ENCODE data around the gene PTGS1.
"Not testable (repeated sequence)": the region's sequence is repeated elsewhere in the genome, so short reads cannot be mapped to it uniquely, and the experiment has no call there.

Gene PTGS1

GRCh38 chr9:122398371-122398924 is 27.6 kb downstream of the PTGS1 start:
- DNase-seq (ENCODE audit: low read depth, low spot score), result no peak

- DNase-seq (ENCODE audit: low read depth, low spot score), result no peak
Observed at GRCh38 chr9:122401896-122402295, 31.1 kb downstream of the PTGS1 start.

- no peak for DNase-seq (ENCODE audit: low read depth, low spot score)
Observed at GRCh38 chr9:122402403-122402871, 31.6 kb downstream of the PTGS1 start.

GRCh38 chr9:122402874-122403273 is 32.0 kb downstream of the PTGS1 start:
- DNase-seq (ENCODE audit: low read depth, low spot score), result no peak

GRCh38 chr9:122403381-122404000 is 32.7 kb downstream of the PTGS1 start:
- DNase-seq (ENCODE audit: low read depth, low spot score), result no peak

GRCh38 chr9:122405304-122406069 is 34.7 kb downstream of the PTGS1 start:
- not testable (repeated sequence) for DNase-seq (ENCODE audit: low read depth, low spot score)

- DNase-seq (ENCODE audit: low read depth, low spot score), result no peak
Observed at GRCh38 chr9:122406070-122406890, 35.5 kb downstream of the PTGS1 start.

- not testable (repeated sequence) for DNase-seq (ENCODE audit: low read depth, low spot score)
Observed at GRCh38 chr9:122414108-122414507, 43.3 kb downstream of the PTGS1 start.

- DNase-seq (ENCODE audit: low read depth, low spot score), result no peak
Observed at GRCh38 chr9:122418016-122418415, 47.2 kb downstream of the PTGS1 start.

- DNase-seq (ENCODE audit: low read depth, low spot score), result no peak
Observed at GRCh38 chr9:122420315-122420714, 49.5 kb downstream of the PTGS1 start.

- DNase-seq (ENCODE audit: low read depth, low spot score), result no peak
Observed at GRCh38 chr9:122425087-122425486, 54.3 kb downstream of the PTGS1 start.

GRCh38 chr9:122426723-122427122 is 55.9 kb downstream of the PTGS1 start:
- DNase-seq (ENCODE audit: low read depth, low spot score), result no peak

GRCh38 chr9:122442568-122442967 is 71.7 kb downstream of the PTGS1 start:
- DNase-seq (ENCODE audit: low read depth, low spot score), result no peak

GRCh38 chr9:122444041-122444733 is 73.4 kb downstream of the PTGS1 start:
- no peak for DNase-seq (ENCODE audit: low read depth, low spot score)
